Upper lobe of left lung (tissue), 6 donors: ENCODE results near the gene SFMBT2. TPM values are rescaled to one million over a fixed set of nuclear protein-coding genes. Genes with fewer than 3 reads are reported as not detected.

ENCODE experiments used
- ATAC-seq, 2 donors: fragments of 200-7000 bp; cut with Tn5 transposase; one replicate each; pipeline ENCODE4 v1.9.1; 2022; ENCODE audit warnings: mild to moderate bottlenecking in 2 of 2, moderate library complexity in 2 of 2; ENCODE audit not compliant: low FRiP score in 2 of 2
- DNase-seq, 2 donors: peaks; one replicate each; pipeline ENCODE4 v3.0.0-alpha.2; 2019 to 2020
- H3K27ac ChIP-seq, 4 donors: fragments of 200-600 bp; sonication (generic); one replicate each; pipeline ENCODE4 v1.5.1; 2016 to 2019
- H3K27me3 ChIP-seq, 4 donors: fragments of 200-600 bp; sonication (generic); one replicate each; pipeline ENCODE4 v1.5.1; 2017 to 2019
- H3K36me3 ChIP-seq, 4 donors: fragments of 200-600 bp; sonication (generic); one replicate each; pipeline ENCODE4 v1.5.1; 2016 to 2019
- H3K4me1 ChIP-seq, 4 donors: fragments of 200-600 bp; sonication (generic); one replicate each; pipeline ENCODE4 v1.5.1; 2018 to 2019
- H3K4me3 ChIP-seq, 4 donors: fragments of 200-600 bp; sonication (generic); one replicate each; pipeline ENCODE4 v1.5.1; 2017 to 2019; ENCODE audit warnings: mild to moderate bottlenecking in 2 of 4, moderate library complexity in 1 of 4
- H3K9me3 ChIP-seq, 4 donors: fragments of 200-600 bp; sonication (generic); one replicate each; pipeline ENCODE4 v1.5.1; 2018 to 2019
- EP300 ChIP-seq, 4 donors: sonication (generic); formaldehyde crosslinking; IDR thresholded peaks; one replicate each; pipeline ENCODE4 v1.5.1; 2017; ENCODE audit warnings: antibody characterized with exemption in 4 of 4, control low read depth in 2 of 4
- POLR2A ChIP-seq, 4 donors: fragments of 450-650 bp; IDR thresholded peaks; one replicate each; pipeline ENCODE4 v1.5.1; 2016 to 2017; ENCODE audit warnings: antibody characterized with exemption in 4 of 4, mild to moderate bottlenecking in 2 of 4
- POLR2AphosphoS5 ChIP-seq, 2 donors: sonication (generic); formaldehyde crosslinking; IDR thresholded peaks; one replicate each; pipeline ENCODE4 v1.5.1; 2017; ENCODE audit warnings: antibody characterized with exemption in 2 of 2
- WGBS, 2 donors: methylation state at CpG; one replicate each; pipeline ENCODE4 v1.1.5; 2017 to 2018; 5-methylcytosine and 5-hydroxymethylcytosine counted together
- total RNA-seq, 6 donors: library from RNA; depleted of rRNA in 4 of 6; stranded (reverse); fragments of >200 nt in 4 of 6; gene quantifications; one replicate each; pipeline versions ENCODE4 v1.1.0 to v1.2.1, GENCODE V29; 2016 to 2021
- TF ChIP-seq, protein P1 (sequence below), 6 experiments: fragments of 450-650 bp in 4 of 6; fragments of 200-600 bp in 2 of 6; sonication (generic) in 2 of 6; IDR thresholded peaks; one replicate each; pipeline ENCODE4 v1.5.1; 2016 to 2019; ENCODE audit warnings: antibody characterized with exemption in 6 of 6
- donor health status: DM: no; HTN: no; CAD: no; lungs with moderate emphysema.
- donor health status: DM: no; HTN: yes; CAD: no; lungs with severe emphysema.

The SFMBT2 gene
- total RNA-seq, 6 donors from 2014 or later, result 6.2 to 14.6 (median 10.2) TPM

DNA sequence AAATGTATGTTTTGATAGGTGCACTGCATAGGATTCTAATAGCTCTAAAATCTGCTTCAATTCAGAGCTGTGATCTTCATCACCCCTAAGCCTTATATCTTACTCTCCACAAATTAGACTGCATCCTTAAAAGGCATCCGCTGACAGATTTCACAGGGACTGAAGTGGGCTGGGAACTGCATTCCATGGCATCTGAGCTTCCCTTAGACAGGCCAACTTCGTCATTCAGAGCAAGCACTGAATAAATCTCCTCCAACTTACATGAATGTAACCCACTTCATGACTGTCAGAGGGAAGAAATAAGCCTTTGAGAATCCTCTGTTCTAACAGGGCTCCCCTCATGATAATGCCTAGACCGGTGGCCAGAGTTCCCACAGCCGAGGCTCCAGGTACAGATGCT, 71.3 kb downstream of the SFMBT2 start:
- DNase-seq (no peak), ATAC-seq (no peak)
- Histone ChIP-seq H3K4me3 (no peak overlapping the region), H3K9me3 (no peaks in the 10 kb centered on the region), H3K27ac (no peak overlapping the region), H3K27me3 (no peaks in the 10 kb centered on the region), H3K4me1 (peaks cover 0 to 2% (median 0%) of the 10 kb centered on the region in 4 donors), H3K36me3 (no peaks in the 10 kb centered on the region)
- WGBS, 2 donors, result 90 to 92% methylated on average over 4 of the region's 4 CpGs
- no peak for TF ChIP-seq POLR2AphosphoS5 (IDR thresholded peaks at IDR 0.05)
- no peak for TF ChIP-seq EP300 (IDR thresholded peaks at IDR 0.05)
- TF ChIP-seq, protein P1, sequence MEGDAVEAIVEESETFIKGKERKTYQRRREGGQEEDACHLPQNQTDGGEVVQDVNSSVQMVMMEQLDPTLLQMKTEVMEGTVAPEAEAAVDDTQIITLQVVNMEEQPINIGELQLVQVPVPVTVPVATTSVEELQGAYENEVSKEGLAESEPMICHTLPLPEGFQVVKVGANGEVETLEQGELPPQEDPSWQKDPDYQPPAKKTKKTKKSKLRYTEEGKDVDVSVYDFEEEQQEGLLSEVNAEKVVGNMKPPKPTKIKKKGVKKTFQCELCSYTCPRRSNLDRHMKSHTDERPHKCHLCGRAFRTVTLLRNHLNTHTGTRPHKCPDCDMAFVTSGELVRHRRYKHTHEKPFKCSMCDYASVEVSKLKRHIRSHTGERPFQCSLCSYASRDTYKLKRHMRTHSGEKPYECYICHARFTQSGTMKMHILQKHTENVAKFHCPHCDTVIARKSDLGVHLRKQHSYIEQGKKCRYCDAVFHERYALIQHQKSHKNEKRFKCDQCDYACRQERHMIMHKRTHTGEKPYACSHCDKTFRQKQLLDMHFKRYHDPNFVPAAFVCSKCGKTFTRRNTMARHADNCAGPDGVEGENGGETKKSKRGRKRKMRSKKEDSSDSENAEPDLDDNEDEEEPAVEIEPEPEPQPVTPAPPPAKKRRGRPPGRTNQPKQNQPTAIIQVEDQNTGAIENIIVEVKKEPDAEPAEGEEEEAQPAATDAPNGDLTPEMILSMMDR (IDR thresholded peaks at IDR 0.05), result no peak

DNA sequence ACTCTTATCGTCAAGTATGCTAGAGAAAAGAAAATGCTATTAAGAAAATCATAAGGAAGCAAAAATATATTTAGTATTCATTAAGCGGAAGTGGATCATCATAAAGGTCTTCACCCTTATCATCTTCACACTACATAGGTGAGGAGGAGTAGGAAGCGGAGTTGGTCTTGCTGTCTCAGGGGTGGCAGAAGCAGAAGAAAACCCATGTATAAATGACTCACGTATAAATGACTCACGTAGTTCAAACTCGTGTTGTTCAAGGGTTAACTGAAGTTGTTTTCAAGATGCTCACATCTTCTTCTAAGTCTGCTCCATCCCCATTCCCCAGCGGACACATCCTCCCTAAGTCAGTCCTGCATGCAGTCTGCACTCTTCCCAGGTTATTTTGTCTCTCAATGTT, 72.4 kb downstream of the SFMBT2 start:
- Histone ChIP-seq H3K4me1 (peaks cover 0 to 9% (median 0%) of the 10 kb centered on the region in 4 donors), H3K4me3 (no peak overlapping the region), H3K27me3 (no peaks in the 10 kb centered on the region), H3K27ac (no peak overlapping the region), H3K36me3 (no peaks in the 10 kb centered on the region), H3K9me3 (no peaks in the 10 kb centered on the region)
- 97 to 99% methylated on average over 7 of the region's 7 CpGs for WGBS, 2 donors
- DNase-seq, result no peak
- ATAC-seq, result no peak
- TF ChIP-seq POLR2AphosphoS5 (IDR thresholded peaks at IDR 0.05) (no peak), POLR2A (IDR thresholded peaks at IDR 0.05) (no peak)
- TF ChIP-seq, protein P1 (IDR thresholded peaks at IDR 0.05), result no peak

DNA sequence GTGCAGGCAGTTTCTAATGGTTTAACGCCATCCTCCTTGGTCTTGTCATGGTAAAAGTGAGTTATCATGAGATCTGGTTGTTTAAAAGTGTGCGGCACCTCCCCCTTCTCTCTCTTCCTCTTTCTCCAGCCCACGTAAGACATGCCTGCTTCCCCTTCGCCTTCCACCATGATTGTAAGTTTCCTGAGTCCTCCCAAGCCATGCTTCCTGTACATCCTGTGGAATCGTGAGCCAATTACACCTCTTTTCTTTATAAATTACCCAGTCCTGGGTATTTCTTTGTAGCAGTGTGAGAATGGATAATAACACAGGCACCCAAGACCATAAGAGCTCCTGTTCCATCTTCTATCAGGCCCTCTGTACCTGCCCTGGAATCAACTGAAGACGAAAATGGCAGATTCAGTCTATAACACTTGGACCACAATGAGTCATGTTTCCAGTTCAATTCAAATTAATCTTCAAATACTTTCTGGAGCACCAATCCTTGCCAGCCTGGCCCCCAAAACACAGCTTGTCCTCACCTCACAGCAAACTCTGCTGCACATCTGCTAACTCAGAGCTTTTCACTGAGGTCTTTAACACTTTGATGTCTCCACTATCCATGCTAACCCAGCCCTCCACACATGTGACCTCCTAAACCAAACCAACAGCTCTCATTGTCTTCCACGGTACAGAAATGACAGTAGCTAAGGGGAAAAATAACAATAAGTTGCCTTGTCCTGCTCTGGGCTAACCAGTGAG, 73.2 kb downstream of the SFMBT2 start:
- Histone ChIP-seq H3K27me3 (no peaks in the 10 kb centered on the region), H3K36me3 (no peaks in the 10 kb centered on the region), H3K4me3 (no peak overlapping the region), H3K9me3 (no peaks in the 10 kb centered on the region), H3K4me1 (peaks cover 0 to 9% (median 0%) of the 10 kb centered on the region in 4 donors), H3K27ac (no peak overlapping the region)
- 74 to 83% methylated on average over 7 of the region's 7 CpGs for WGBS, 2 donors
- TF ChIP-seq EP300 (IDR thresholded peaks at IDR 0.05), result no peak
- no peak for TF ChIP-seq POLR2A (IDR thresholded peaks at IDR 0.05)
- DNase-seq (no peak), ATAC-seq (no peak)

DNA sequence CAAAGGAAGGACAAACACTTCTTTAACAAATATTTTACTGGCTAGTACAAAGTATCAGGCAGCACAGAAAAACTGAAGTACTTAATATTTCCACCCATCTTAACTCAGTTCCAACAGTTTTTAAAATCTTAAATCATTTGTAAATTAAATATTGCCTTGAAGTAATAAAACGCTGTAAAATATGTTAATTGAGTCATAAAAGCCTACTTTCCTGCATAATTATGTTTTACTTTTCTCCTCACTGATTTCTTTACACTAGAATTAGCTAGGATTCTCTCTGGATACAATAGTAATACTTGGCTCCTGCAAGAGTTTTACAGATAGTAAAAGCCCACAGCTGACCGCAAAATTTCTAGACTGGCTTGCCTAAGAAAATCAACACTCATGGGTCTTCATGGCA, 74.9 kb downstream of the SFMBT2 start:
- TF ChIP-seq POLR2A (IDR thresholded peaks at IDR 0.05), result no peak
- Histone ChIP-seq H3K4me1 (peaks cover 0 to 9% (median 0%) of the 10 kb centered on the region in 4 donors), H3K9me3 (no peaks in the 10 kb centered on the region), H3K27ac (no peak overlapping the region), H3K4me3 (no peak overlapping the region), H3K27me3 (no peaks in the 10 kb centered on the region), H3K36me3 (no peaks in the 10 kb centered on the region)
- DNase-seq (no peak), ATAC-seq (no peak)
- 80 to 81% methylated on average over 2 of the region's 2 CpGs for WGBS, 2 donors

DNA sequence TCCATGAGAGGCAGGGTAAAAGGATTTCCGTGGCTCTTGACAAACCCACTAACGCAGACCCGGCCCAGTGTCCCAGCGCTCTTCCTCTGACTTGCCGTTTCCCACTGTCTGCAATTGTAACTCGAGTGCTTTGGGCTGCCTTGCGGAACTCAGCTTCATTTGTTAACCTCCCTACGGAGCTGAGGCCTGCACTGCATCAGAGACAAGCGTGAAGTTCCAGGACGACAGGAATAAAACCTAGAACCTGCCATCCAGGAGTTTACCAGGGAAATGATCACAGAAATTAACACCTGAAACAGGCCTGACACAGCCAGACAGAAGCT, 76.2 kb downstream of the SFMBT2 start:
- WGBS, 2 donors, result 93 to 97% methylated on average over 7 to 10 of the region's 10 CpGs
- H3K4me3 ChIP-seq, result no peak overlapping the region
- DNase-seq, result no peak
- no peaks in the 10 kb centered on the region for H3K9me3 ChIP-seq
- H3K36me3 ChIP-seq, result no peaks in the 10 kb centered on the region
- no peak for TF ChIP-seq EP300 (IDR thresholded peaks at IDR 0.05)
- TF ChIP-seq POLR2A (IDR thresholded peaks at IDR 0.05), result no peak
- no peak for TF ChIP-seq POLR2AphosphoS5 (IDR thresholded peaks at IDR 0.05)
- TF ChIP-seq, protein P1 (IDR thresholded peaks at IDR 0.05), result no peak
- no peak overlapping the region for H3K27ac ChIP-seq
- H3K4me1 ChIP-seq, result peaks cover 0 to 9% (median 0%) of the 10 kb centered on the region in 4 donors
- no peaks in the 10 kb centered on the region for H3K27me3 ChIP-seq
- no peak for ATAC-seq
